Fibroblast of lung (primary cell): ENCODE data around the gene FOXK2.

Source experiments
- CTCF ChIP-seq, 2 donors: IDR thresholded peaks in 1 of 2; conservative IDR thresholded peaks in 1 of 2; 1 replicate in 1 of 2; 2 replicates in 1 of 2; pipeline ENCODE4 v1.5.1; 2011 to 2012; ENCODE audit warnings: low read length in 2 of 2, control low read depth in 1 of 2, inconsistent platforms in 1 of 2, low read depth in 1 of 2, mild to moderate bottlenecking in 1 of 2
- EZH2 ChIP-seq: IDR thresholded peaks from 2 replicates; pipeline ENCODE4 v1.5.1; 2012; ENCODE audit warnings: low read length, control low read depth, mild to moderate bottlenecking; ENCODE audit errors: missing control alignments

- TF ChIP-seq CTCF (conservative IDR thresholded peaks at IDR 0.05 in 1 of 2, IDR thresholded peaks at IDR 0.05 in 1 of 2; ENCODE audit: low read depth in 1 of 2, low read length in 2 of 2): no peak
- TF ChIP-seq EZH2: no peak
Observed at GRCh38 chr17:82475458-82475857, 44.1 kb upstream of the FOXK2 start.
